ENCODE measurements around the gene MYH9.

The MYH9 gene

GRCh38 chr22:36329254-36330078, 58.3 kb downstream of the MYH9 start:
- Histone ChIP-seq H4K20me1 (peaks cover 99 to 100% (median 100%) of the 10 kb centered on the region in 11 experiments), H3K36me3 (peaks cover 52 to 100% (median 89%) of the 10 kb centered on the region in 11 experiments), H3K9ac (peak overlapping the region; percentile 31 to 80 (median 73); a peak in 19 of 22 replicates), H3K4me1 (peaks cover 72 to 100% (median 97%) of the 10 kb centered on the region in 10 experiments), H3K27me3 (no peaks in the 10 kb centered on the region), H3K27ac (peak overlapping the region in 10 of 11 experiments; percentile 41 to 92 (median 84); a peak in 20 of 22 replicates), H3K4me2 (peak overlapping the region; percentile 89 to 98 (median 93)), H3K9me3 (replicated peaks in 1 of 11) (no peaks in the 10 kb centered on the region), H3K4me3 (peak overlapping the region in 7 of 10 experiments; percentile 5 to 45 (median 36); a peak in 12 of 20 replicates)
- TF ChIP-seq Cebpa-rat (IDR thresholded peaks at IDR 0.05), result peak in 5 of 11 experiments; percentile 28 to 83 (median 35); a peak in 6 of 22 replicates

- Histone ChIP-seq H3K4me2 (peak overlapping the region; percentile 89 to 98 (median 93)), H3K9me3 (replicated peaks in 1 of 11) (no peaks in the 10 kb centered on the region), H4K20me1 (peaks cover 98 to 100% (median 100%) of the 10 kb centered on the region in 11 experiments), H3K4me3 (peak overlapping the region in 5 of 10 experiments; percentile 5 to 45 (median 42); a peak in 6 of 20 replicates), H3K27ac (peak overlapping the region in 10 of 11 experiments; percentile 41 to 92 (median 84); a peak in 20 of 22 replicates), H3K27me3 (no peaks in the 10 kb centered on the region), H3K9ac (peak overlapping the region; percentile 31 to 80 (median 73); a peak in 19 of 22 replicates), H3K36me3 (peaks cover 57 to 100% (median 89%) of the 10 kb centered on the region in 11 experiments), H3K4me1 (peaks cover 67 to 100% (median 97%) of the 10 kb centered on the region in 10 experiments)
- TF ChIP-seq Cebpa-rat (IDR thresholded peaks at IDR 0.05), result no peak
Observed at GRCh38 chr22:36328635-36329253, 59.0 kb downstream of the MYH9 start.

- H4K20me1 ChIP-seq, result peaks cover 98 to 100% (median 100%) of the 10 kb centered on the region in 11 experiments
- peak overlapping the region; percentile 89 to 98 (median 93) for H3K4me2 ChIP-seq
- no peak for TF ChIP-seq Cebpa-rat (IDR thresholded peaks at IDR 0.05)
- H3K9ac ChIP-seq, result peak overlapping the region in 9 of 11 experiments; percentile 20 to 80 (median 74); a peak in 14 of 22 replicates
- H3K27me3 ChIP-seq, result no peaks in the 10 kb centered on the region
- H3K27ac ChIP-seq, result peak overlapping the region in 10 of 11 experiments; percentile 41 to 92 (median 84); a peak in 19 of 22 replicates
- peaks cover 64 to 100% (median 89%) of the 10 kb centered on the region in 11 experiments for H3K36me3 ChIP-seq
- peaks cover 67 to 99% (median 97%) of the 10 kb centered on the region in 10 experiments for H3K4me1 ChIP-seq
- no peak overlapping the region for H3K4me3 ChIP-seq
- H3K9me3 ChIP-seq (replicated peaks in 1 of 11), result no peaks in the 10 kb centered on the region
Observed at GRCh38 chr22:36327922-36328551, 59.7 kb downstream of the MYH9 start.

GRCh38 chr22:36326178-36327161, 61.3 kb downstream of the MYH9 start:
- H3K27ac ChIP-seq, result peak overlapping the region in 6 of 11 experiments; percentile 13 to 92 (median 85); a peak in 9 of 22 replicates
- H3K4me2 ChIP-seq, result peak overlapping the region in 1 of 11 experiments; percentile 90; a peak in 1 of 22 replicates
- no peak overlapping the region for H3K4me3 ChIP-seq
- H3K4me1 ChIP-seq, result peaks cover 52 to 95% (median 84%) of the 10 kb centered on the region in 10 experiments
- peaks cover 80 to 100% (median 96%) of the 10 kb centered on the region in 11 experiments for H3K36me3 ChIP-seq
- peak overlapping the region in 4 of 11 experiments; percentile 1 to 39 (median 20); a peak in 4 of 22 replicates for H3K9ac ChIP-seq
- H4K20me1 ChIP-seq, result peaks cover 97 to 100% (median 100%) of the 10 kb centered on the region in 11 experiments
- no peaks in the 10 kb centered on the region for H3K9me3 ChIP-seq (replicated peaks in 1 of 11)
- H3K27me3 ChIP-seq, result no peaks in the 10 kb centered on the region; a peak in 1 of 22 replicates
- no peak for TF ChIP-seq Cebpa-rat (IDR thresholded peaks at IDR 0.05)

GRCh38 chr22:36325154-36326031, 62.4 kb downstream of the MYH9 start:
- Histone ChIP-seq H3K36me3 (peaks cover 89 to 100% (median 97%) of the 10 kb centered on the region in 11 experiments), H3K4me2 (peak overlapping the region in 2 of 11 experiments; percentile 11 to 22; a peak in 2 of 22 replicates), H3K9ac (peak overlapping the region in 2 of 11 experiments; percentile 11 to 33; a peak in 3 of 22 replicates), H4K20me1 (peaks cover 86 to 100% (median 100%) of the 10 kb centered on the region in 11 experiments), H3K27ac (peak overlapping the region in 4 of 11 experiments; percentile 13 to 85 (median 38); a peak in 3 of 22 replicates), H3K4me1 (peaks cover 42 to 91% (median 73%) of the 10 kb centered on the region in 10 experiments), H3K9me3 (replicated peaks in 1 of 11) (no peaks in the 10 kb centered on the region), H3K27me3 (no peaks in the 10 kb centered on the region; a peak in 1 of 22 replicates), H3K4me3 (no peak overlapping the region)
- no peak for TF ChIP-seq Cebpa-rat (IDR thresholded peaks at IDR 0.05)

GRCh38 chr22:36324414-36324813, 63.4 kb downstream of the MYH9 start:
- H3K4me2 ChIP-seq, result peak overlapping the region in 4 of 11 experiments; percentile 14 to 61 (median 20); a peak in 5 of 22 replicates
- H3K4me1 ChIP-seq, result peaks cover 32 to 91% (median 63%) of the 10 kb centered on the region in 10 experiments
- H3K9me3 ChIP-seq (replicated peaks in 1 of 11), result no peaks in the 10 kb centered on the region
- peak overlapping the region in 5 of 11 experiments; percentile 21 to 63 (median 57); a peak in 7 of 22 replicates for H3K27ac ChIP-seq
- no peak overlapping the region for H3K4me3 ChIP-seq
- peak overlapping the region in 4 of 11 experiments; percentile 3 to 52 (median 26); a peak in 6 of 22 replicates for H3K9ac ChIP-seq
- H3K27me3 ChIP-seq, result no peaks in the 10 kb centered on the region; a peak in 1 of 22 replicates
- H3K36me3 ChIP-seq, result peaks cover 90 to 100% (median 97%) of the 10 kb centered on the region in 11 experiments
- no peak for TF ChIP-seq Cebpa-rat (IDR thresholded peaks at IDR 0.05)
- H4K20me1 ChIP-seq, result peaks cover 76 to 100% (median 100%) of the 10 kb centered on the region in 11 experiments

Measured in BLaER1 treated with 17β-estradiol and CSF1 and Interleukin-3, amounts not matched to agents 10 nM and 100 nM (cell line).